HCT116 (cell line): Measurements from ENCODE around the gene PTPN12. TPM values are rescaled to one million over a fixed set of nuclear protein-coding genes. Genes with fewer than 3 reads are reported as not detected.

ENCODE experiments used
- ATAC-seq: fragments of 200-7000 bp; cut with Tn5 transposase; 2 replicates; pipeline ENCODE4 v1.9.1; 2020; ENCODE audit warnings: mild to moderate bottlenecking, moderate library complexity
- BruUV-seq: library from RNA; stranded (reverse); fragments of 400-500 nt; replicated peaks from 2 replicates; lab custom pipeline; 2021; lab: Mats Ljungman, UMichigan
- CTCF ChIA-PET: fragments of 300-600 bp; sonication (Branson Sonifier 250); formaldehyde crosslinking; loops from one replicate; lab custom pipeline; 2021; ENCODE audit warnings: antibody characterized with exemption; lab: Charles Lee
- POLR2A ChIA-PET: fragments of 300-600, 350-600 bp; sonication (Branson Sonifier 250); formaldehyde crosslinking; loops from one replicate; lab custom pipeline; 2021; ENCODE audit warnings: antibody characterized with exemption; lab: Charles Lee
- RAD21 ChIA-PET, 2 experiments: fragments of 300-600 bp; sonication (Branson Sonifier 250); formaldehyde crosslinking; loops; one replicate each; lab custom pipeline; 2023; ENCODE audit warnings: low total read pairs in 2 of 2; ENCODE audit not compliant: uncharacterized antibody in 2 of 2, unreplicated experiment in 2 of 2, low non-redundant PET in 1 of 2; lab: Charles Lee
- DNase-seq: peaks from one replicate; pipeline ENCODE4 v3.0.0-alpha.2; 2010; ENCODE audit warnings: low read depth, low spot score
- H2AFZ ChIP-seq: fragments of 200-600 bp; shearing (Covaris generic), sonication (generic); 2 replicates; pipeline ENCODE4 v1.6.1; 2017; ENCODE audit warnings: low read depth, mixed run types, mixed read lengths, antibody characterized with exemption, low read length; ENCODE audit not compliant: poor library complexity, severe bottlenecking
- H3K27ac ChIP-seq: 2 replicates; pipeline ENCODE4 v1.5.1; 2012; ENCODE audit warnings: low read depth, low read length
- H3K27me3 ChIP-seq: fragments of 200-600 bp; sonication (generic); 2 replicates; pipeline ENCODE4 v1.6.1; 2016; ENCODE audit warnings: mixed run types, low read length, mixed read lengths; ENCODE audit not compliant: insufficient read depth
- H3K36me3 ChIP-seq, 2 experiments: fragments of 200-500 bp in 1 of 2; fragments of 200-600 bp in 1 of 2; sonication (Bioruptor generic) in 1 of 2; sonication (generic) in 1 of 2; 2 replicates each; pipeline versions ENCODE4 v1.5.1 to v1.6.1; 2014 to 2016; ENCODE audit warnings: low read length in 2 of 2, inconsistent platforms in 1 of 2, mixed read lengths in 1 of 2, mixed run types in 1 of 2; ENCODE audit not compliant: insufficient read depth in 2 of 2, control insufficient read depth in 1 of 2
- H3K4me1 ChIP-seq, 2 experiments: fragments of 200-600 bp in 1 of 2; sonication (generic) in 1 of 2; 2 replicates each; pipeline versions ENCODE4 v1.5.1 to v1.6.1; 2012 to 2017; ENCODE audit warnings: low read length in 2 of 2, inconsistent platforms in 1 of 2, mild to moderate bottlenecking in 1 of 2, mixed read lengths in 1 of 2, mixed run types in 1 of 2, moderate library complexity in 1 of 2; ENCODE audit not compliant: insufficient read depth in 2 of 2, control insufficient read depth in 1 of 2
- H3K4me2 ChIP-seq: fragments of 200-600 bp; sonication (generic); 2 replicates; pipeline ENCODE4 v1.6.1; 2017; ENCODE audit warnings: mixed run types, low read length, mixed read lengths
- H3K4me3 ChIP-seq, 2 experiments: fragments of 200-600 bp in 1 of 2; sonication (generic) in 1 of 2; replicated peaks in 1 of 2; 2 replicates each; pipeline ENCODE4 v1.5.1; 2011 to 2016; ENCODE audit warnings: low read length in 2 of 2, control low read depth in 1 of 2, low read depth in 1 of 2, mild to moderate bottlenecking in 1 of 2, mixed read lengths in 1 of 2, mixed run types in 1 of 2
- H3K79me2 ChIP-seq: fragments of 200-600 bp; sonication (generic); 2 replicates; pipeline ENCODE4 v1.6.1; 2017; ENCODE audit warnings: mild to moderate bottlenecking, mixed run types, low read length, moderate library complexity, mixed read lengths; ENCODE audit not compliant: insufficient read depth
- H3K9ac ChIP-seq: fragments of 200-600 bp; sonication (generic); 2 replicates; pipeline ENCODE4 v1.6.1; 2016; ENCODE audit warnings: low read length, mixed read lengths
- H3K9me2 ChIP-seq: fragments of 200-600 bp; sonication (generic), shearing (Covaris generic); 2 replicates; pipeline ENCODE4 v1.6.1; 2017; ENCODE audit warnings: mixed run types, mild to moderate bottlenecking, moderate library complexity; ENCODE audit not compliant: insufficient read depth
- H3K9me3 ChIP-seq, 2 experiments: fragments of 200-500 bp in 1 of 2; fragments of 200-600 bp in 1 of 2; sonication (Bioruptor generic) in 1 of 2; sonication (generic) in 1 of 2; 2 replicates each; pipeline ENCODE4 v1.6.1; 2014 to 2017; ENCODE audit warnings: low read length in 2 of 2, mixed read lengths in 2 of 2, inconsistent platforms in 1 of 2, low read depth in 1 of 2, mild to moderate bottlenecking in 1 of 2, mixed run types in 1 of 2, moderate library complexity in 1 of 2; ENCODE audit not compliant: control insufficient read depth in 1 of 2, insufficient read depth in 1 of 2
- H4K20me1 ChIP-seq: fragments of 200-600 bp; sonication (generic), shearing (Covaris generic); 2 replicates; pipeline ENCODE4 v1.6.1; 2017; ENCODE audit warnings: mixed run types, mild to moderate bottlenecking, moderate library complexity; ENCODE audit not compliant: insufficient read depth
- CBX3 ChIP-seq: IDR thresholded peaks from 2 replicates; pipeline ENCODE4 v1.6.1; 2012; ENCODE audit warnings: low read depth
- EGR1 ChIP-seq: IDR thresholded peaks from 2 replicates; pipeline ENCODE4 v1.6.1; 2012; ENCODE audit warnings: low read depth
- EZH2 ChIP-seq: fragments of 200-600 bp; sonication (generic); IDR thresholded peaks from 2 replicates; pipeline ENCODE4 v1.6.1; 2017; ENCODE audit warnings: antibody characterized with exemption, mixed run types
- EZH2phosphoT487 ChIP-seq: fragments of 200-600 bp; IDR thresholded peaks from 2 replicates; pipeline ENCODE4 v1.6.1; 2018; ENCODE audit warnings: antibody characterized with exemption, borderline replicate concordance
- FOSL1 ChIP-seq: IDR thresholded peaks from 2 replicates; pipeline ENCODE4 v1.6.1; 2012; ENCODE audit warnings: low read depth
- JUND ChIP-seq: IDR thresholded peaks from 2 replicates; pipeline ENCODE4 v1.6.1; 2012
- POLR2A ChIP-seq: IDR thresholded peaks from 2 replicates; pipeline ENCODE4 v1.7.0; 2011; ENCODE audit warnings: borderline replicate concordance; ENCODE audit not compliant: insufficient read depth, insufficient read length; ENCODE audit errors: extremely low read depth
- POLR2AphosphoS5 ChIP-seq: IDR thresholded peaks from 2 replicates; pipeline ENCODE4 v1.6.1; 2011; ENCODE audit warnings: mild to moderate bottlenecking, low read depth, low read length, moderate library complexity
- RAD21 ChIP-seq: IDR thresholded peaks from 2 replicates; pipeline ENCODE4 v1.6.1; 2012; ENCODE audit warnings: low read depth, mild to moderate bottlenecking
- SIN3A ChIP-seq: IDR thresholded peaks from 2 replicates; pipeline ENCODE4 v1.6.1; 2012; ENCODE audit warnings: low read depth
- SP1 ChIP-seq: IDR thresholded peaks from 2 replicates; pipeline ENCODE4 v1.6.1; 2012; ENCODE audit warnings: low read depth
- SRF ChIP-seq: IDR thresholded peaks from 2 replicates; pipeline ENCODE4 v1.6.1; 2012; ENCODE audit warnings: low read depth
- TCF7L2 ChIP-seq: IDR thresholded peaks from 2 replicates; pipeline ENCODE4 v1.7.0; 2011; ENCODE audit warnings: borderline replicate concordance, inconsistent platforms; ENCODE audit not compliant: insufficient read depth, insufficient read length; ENCODE audit errors: extremely low read depth
- YY1 ChIP-seq: IDR thresholded peaks from 2 replicates; pipeline ENCODE4 v1.6.1; 2011; ENCODE audit warnings: low read length, low read depth, moderate library complexity, mild to moderate bottlenecking; ENCODE audit not compliant: insufficient replicate concordance; ENCODE audit errors: extremely low read depth
- ZNF274 ChIP-seq: fragments of 200-500 bp; sonication (Bioruptor generic); IDR thresholded peaks from 2 replicates; pipeline ENCODE4 v1.6.1; 2014; ENCODE audit warnings: mild to moderate bottlenecking, low read depth, low read length, inconsistent platforms
- intact Hi-C: fragments of 100-400 bp; cut with micrococcal nuclease; formaldehyde crosslinking; loops from 2 replicates; pipeline ENCODE4 v1.10.0; 2022
- total RNA-seq: library from RNA; stranded (reverse); gene quantifications from one replicate; pipeline ENCODE4 v1.2.1, GENCODE V29; 2021; ENCODE audit not compliant: unreplicated experiment
- TF ChIP-seq, protein P1 (sequence below): IDR thresholded peaks from 2 replicates; pipeline ENCODE4 v1.6.1; 2012
- TF ChIP-seq, protein P2 (sequence below): IDR thresholded peaks from 2 replicates; pipeline ENCODE4 v1.6.1; 2012; ENCODE audit warnings: low read depth
- TF ChIP-seq, protein P3 (sequence below): IDR thresholded peaks from 2 replicates; pipeline ENCODE4 v1.6.1; 2012
- TF ChIP-seq, protein P4 (sequence below): IDR thresholded peaks from 2 replicates; pipeline ENCODE4 v1.6.1; 2011; ENCODE audit warnings: mild to moderate bottlenecking, low read length, moderate library complexity; ENCODE audit not compliant: insufficient replicate concordance; ENCODE audit errors: extremely low read depth

Gene PTPN12
- total RNA-seq, 1 experiment from 2014 or later = 80.5 TPM

DNA sequence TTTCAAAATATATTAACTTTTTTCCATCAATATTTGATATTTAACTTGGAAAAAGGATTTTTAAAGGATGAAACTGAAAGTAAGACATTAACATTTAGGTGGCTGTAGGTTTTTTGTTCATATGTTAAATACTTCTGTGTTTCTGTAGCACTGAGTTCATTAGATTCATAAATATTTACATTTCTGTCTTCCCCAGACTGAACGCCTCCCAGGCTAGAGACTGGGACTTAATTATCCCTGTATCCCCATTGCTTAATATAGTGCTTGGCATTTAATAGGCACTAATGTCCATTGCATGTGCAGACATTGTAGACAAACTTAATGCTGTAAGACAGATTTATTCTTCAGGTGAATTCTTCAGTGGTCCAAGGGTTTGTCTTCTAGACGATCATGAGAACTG, 7.4 kb downstream of the PTPN12 start:
- ATAC-seq (no peak), DNase-seq (no peak)
- POLR2A ChIA-PET = no interaction called here
- intact Hi-C loops = no loop called here
- Histone ChIP-seq H3K36me3 (no peaks in the 10 kb centered on the region), H3K9ac (no peak overlapping the region), H3K9me2 (no peaks in the 10 kb centered on the region), H3K79me2 (peaks cover 100% of the 10 kb centered on the region), H3K27ac (no peak overlapping the region), H4K20me1 (no peaks in the 10 kb centered on the region; the same call in 1 of the 2 replicates), H3K27me3 (no peaks in the 10 kb centered on the region), H3K4me1 (peaks cover 14 to 23% of the 10 kb centered on the region in 2 experiments), H3K4me2 (no peak overlapping the region), H3K9me3 (no peaks in the 10 kb centered on the region), H3K4me3 (no peak overlapping the region), H2AFZ (no peak overlapping the region)
- TF ChIP-seq, protein P1, sequence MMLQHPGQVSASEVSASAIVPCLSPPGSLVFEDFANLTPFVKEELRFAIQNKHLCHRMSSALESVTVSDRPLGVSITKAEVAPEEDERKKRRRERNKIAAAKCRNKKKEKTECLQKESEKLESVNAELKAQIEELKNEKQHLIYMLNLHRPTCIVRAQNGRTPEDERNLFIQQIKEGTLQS = no peak
- TF ChIP-seq SP1 = no peak
- no peak for TF ChIP-seq POLR2A
- TF ChIP-seq ZNF274 = no peak
- TF ChIP-seq EGR1 = no peak
- TF ChIP-seq CBX3 = no peak
- TF ChIP-seq TCF7L2 = no peak
- no peak for TF ChIP-seq YY1
- no peak for TF ChIP-seq SIN3A
- no peak for TF ChIP-seq FOSL1
- TF ChIP-seq EZH2 = no peak
- TF ChIP-seq, protein P2, sequence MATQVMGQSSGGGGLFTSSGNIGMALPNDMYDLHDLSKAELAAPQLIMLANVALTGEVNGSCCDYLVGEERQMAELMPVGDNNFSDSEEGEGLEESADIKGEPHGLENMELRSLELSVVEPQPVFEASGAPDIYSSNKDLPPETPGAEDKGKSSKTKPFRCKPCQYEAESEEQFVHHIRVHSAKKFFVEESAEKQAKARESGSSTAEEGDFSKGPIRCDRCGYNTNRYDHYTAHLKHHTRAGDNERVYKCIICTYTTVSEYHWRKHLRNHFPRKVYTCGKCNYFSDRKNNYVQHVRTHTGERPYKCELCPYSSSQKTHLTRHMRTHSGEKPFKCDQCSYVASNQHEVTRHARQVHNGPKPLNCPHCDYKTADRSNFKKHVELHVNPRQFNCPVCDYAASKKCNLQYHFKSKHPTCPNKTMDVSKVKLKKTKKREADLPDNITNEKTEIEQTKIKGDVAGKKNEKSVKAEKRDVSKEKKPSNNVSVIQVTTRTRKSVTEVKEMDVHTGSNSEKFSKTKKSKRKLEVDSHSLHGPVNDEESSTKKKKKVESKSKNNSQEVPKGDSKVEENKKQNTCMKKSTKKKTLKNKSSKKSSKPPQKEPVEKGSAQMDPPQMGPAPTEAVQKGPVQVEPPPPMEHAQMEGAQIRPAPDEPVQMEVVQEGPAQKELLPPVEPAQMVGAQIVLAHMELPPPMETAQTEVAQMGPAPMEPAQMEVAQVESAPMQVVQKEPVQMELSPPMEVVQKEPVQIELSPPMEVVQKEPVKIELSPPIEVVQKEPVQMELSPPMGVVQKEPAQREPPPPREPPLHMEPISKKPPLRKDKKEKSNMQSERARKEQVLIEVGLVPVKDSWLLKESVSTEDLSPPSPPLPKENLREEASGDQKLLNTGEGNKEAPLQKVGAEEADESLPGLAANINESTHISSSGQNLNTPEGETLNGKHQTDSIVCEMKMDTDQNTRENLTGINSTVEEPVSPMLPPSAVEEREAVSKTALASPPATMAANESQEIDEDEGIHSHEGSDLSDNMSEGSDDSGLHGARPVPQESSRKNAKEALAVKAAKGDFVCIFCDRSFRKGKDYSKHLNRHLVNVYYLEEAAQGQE = no peak
- TF ChIP-seq, protein P3, sequence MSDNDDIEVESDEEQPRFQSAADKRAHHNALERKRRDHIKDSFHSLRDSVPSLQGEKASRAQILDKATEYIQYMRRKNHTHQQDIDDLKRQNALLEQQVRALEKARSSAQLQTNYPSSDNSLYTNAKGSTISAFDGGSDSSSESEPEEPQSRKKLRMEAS = no peak
- TF ChIP-seq EZH2phosphoT487 = no peak
- TF ChIP-seq JUND = no peak
- TF ChIP-seq SRF = no peak
- no peak for TF ChIP-seq RAD21
- TF ChIP-seq, protein P4, sequence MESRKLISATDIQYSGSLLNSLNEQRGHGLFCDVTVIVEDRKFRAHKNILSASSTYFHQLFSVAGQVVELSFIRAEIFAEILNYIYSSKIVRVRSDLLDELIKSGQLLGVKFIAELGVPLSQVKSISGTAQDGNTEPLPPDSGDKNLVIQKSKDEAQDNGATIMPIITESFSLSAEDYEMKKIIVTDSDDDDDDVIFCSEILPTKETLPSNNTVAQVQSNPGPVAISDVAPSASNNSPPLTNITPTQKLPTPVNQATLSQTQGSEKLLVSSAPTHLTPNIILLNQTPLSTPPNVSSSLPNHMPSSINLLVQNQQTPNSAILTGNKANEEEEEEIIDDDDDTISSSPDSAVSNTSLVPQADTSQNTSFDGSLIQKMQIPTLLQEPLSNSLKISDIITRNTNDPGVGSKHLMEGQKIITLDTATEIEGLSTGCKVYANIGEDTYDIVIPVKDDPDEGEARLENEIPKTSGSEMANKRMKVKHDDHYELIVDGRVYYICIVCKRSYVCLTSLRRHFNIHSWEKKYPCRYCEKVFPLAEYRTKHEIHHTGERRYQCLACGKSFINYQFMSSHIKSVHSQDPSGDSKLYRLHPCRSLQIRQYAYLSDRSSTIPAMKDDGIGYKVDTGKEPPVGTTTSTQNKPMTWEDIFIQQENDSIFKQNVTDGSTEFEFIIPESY = no peak
- TF ChIP-seq POLR2AphosphoS5 = no peak
- CTCF ChIA-PET = no interaction called here
- BruUV-seq = no TSS peak
- RAD21 ChIA-PET = no interaction called here
